Smooth muscle cell (in vitro differentiated cells): ENCODE results near the gene RAB10. TPM values are rescaled to one million over a fixed set of nuclear protein-coding genes. Genes with fewer than 3 reads are reported as not detected.
A peak's percentile ranks its signal among the peaks of the same experiment; 100 is the strongest.
"Not testable (repeated sequence)": the region's sequence is repeated elsewhere in the genome, so short reads cannot be mapped to it uniquely, and the experiment has no call there.

Source experiments
- DNase-seq: peaks from one replicate; lab custom pipeline; 2025; ENCODE audit not compliant: unreplicated experiment; lab: John Stamatoyannopoulos, UW
- H2AFZ ChIP-seq: fragments of 200-600 bp; sonication (generic); 2 replicates; pipeline ENCODE4 v1.6.0; 2016; ENCODE audit warnings: antibody characterized with exemption, low read depth, mild to moderate bottlenecking
- H3F3A ChIP-seq: fragments of 200-600 bp; sonication (generic); 2 replicates; pipeline ENCODE4 v1.6.0; 2017; ENCODE audit warnings: antibody characterized with exemption, low read depth
- H3K27ac ChIP-seq: fragments of 200-600 bp; sonication (generic); 2 replicates; pipeline ENCODE4 v1.5.1; 2016; ENCODE audit warnings: low read depth, mild to moderate bottlenecking
- H3K27me3 ChIP-seq: fragments of 200-600 bp; sonication (generic); 2 replicates; pipeline ENCODE4 v1.6.1; 2016; ENCODE audit warnings: low read depth, mild to moderate bottlenecking
- H3K36me3 ChIP-seq: fragments of 200-600 bp; sonication (generic); 2 replicates; pipeline ENCODE4 v1.5.1; 2016; ENCODE audit warnings: low read depth
- H3K4me1 ChIP-seq: fragments of 200-600 bp; sonication (generic); 2 replicates; pipeline ENCODE4 v1.5.1; 2016; ENCODE audit warnings: low read depth
- H3K4me2 ChIP-seq: fragments of 200-600 bp; sonication (generic); 2 replicates; pipeline ENCODE4 v1.6.0; 2016; ENCODE audit warnings: mild to moderate bottlenecking
- H3K4me3 ChIP-seq: fragments of 200-600 bp; sonication (generic); 2 replicates; pipeline ENCODE4 v1.5.1; 2016; ENCODE audit warnings: mild to moderate bottlenecking
- H3K79me2 ChIP-seq: fragments of 200-600 bp; sonication (generic); 2 replicates; pipeline ENCODE4 v1.6.0; 2016; ENCODE audit warnings: low read depth, mild to moderate bottlenecking
- H3K9ac ChIP-seq: fragments of 200-600 bp; sonication (generic); 2 replicates; pipeline ENCODE4 v1.6.0; 2016; ENCODE audit warnings: low read depth
- H3K9me3 ChIP-seq: fragments of 200-600 bp; sonication (generic); replicated peaks from 2 replicates; pipeline ENCODE4 v1.5.1; 2016; ENCODE audit warnings: low read depth
- H4K20me1 ChIP-seq: fragments of 200-600 bp; sonication (generic); 2 replicates; pipeline ENCODE4 v1.6.0; 2016; ENCODE audit warnings: low read depth
- WGBS: methylation state at CpG from one replicate; pipeline ENCODE4 v1.1.7; 2016; ENCODE audit warnings: low lambda C conversion rate; 5-methylcytosine and 5-hydroxymethylcytosine counted together
- polyA plus RNA-seq: library from polyadenylated mRNA; unstranded; fragments of >200 nt; fragmentation: Nextera tagmentation; extraction: Ambion mirVana; gene quantifications from 2 replicates; pipeline ENCODE4 v1.2.1, GENCODE V29; 2016
- total RNA-seq: library from RNA; depleted of rRNA; stranded (reverse); fragments of >200 nt; gene quantifications from 2 replicates; pipeline ENCODE4 v1.2.3, GENCODE V29; 2014
- TF ChIP-seq, protein P1 (sequence below): fragments of 200-600 bp; sonication (generic); IDR thresholded peaks from 2 replicates; pipeline ENCODE4 v1.5.1; 2017; ENCODE audit warnings: borderline replicate concordance, mild to moderate bottlenecking, antibody characterized with exemption; ENCODE audit not compliant: insufficient read depth, poor library complexity, severe bottlenecking

RAB10 gene
- total and polyA plus RNA-seq, 2 experiments from 2014 or later: 101 to 149 TPM

DNA sequence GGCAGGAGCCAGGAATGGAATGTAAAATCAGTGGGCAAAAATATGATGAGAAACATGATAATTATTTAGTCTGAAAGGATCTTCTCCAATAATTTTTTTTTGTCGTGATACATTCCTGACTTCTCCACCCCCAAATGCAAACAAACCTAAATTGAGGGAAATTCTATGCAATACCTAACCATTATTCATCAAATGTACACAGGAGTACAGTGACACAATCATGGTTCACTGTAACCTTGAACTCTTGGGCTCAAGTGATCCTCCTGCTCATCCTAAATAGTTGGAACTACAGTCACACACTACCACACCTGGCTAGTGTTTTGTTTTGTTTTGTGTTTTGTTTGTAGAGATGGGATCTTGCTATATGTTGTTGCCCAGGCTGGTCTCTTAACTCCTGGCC is 46.5 kb downstream of the RAB10 start:
- Histone ChIP-seq H3F3A (no peaks in the 10 kb centered on the region), H3K36me3 (peaks cover 8% of the 10 kb centered on the region), H3K4me3 (no peak overlapping the region), H3K27ac (no peak overlapping the region), H4K20me1 (peaks cover 79% of the 10 kb centered on the region), H3K9me3 (peaks cover 10% of the 10 kb centered on the region), H3K4me2 (no peak overlapping the region), H3K9ac (no peak overlapping the region), H3K4me1 (peaks cover 9% of the 10 kb centered on the region), H3K27me3 (no peaks in the 10 kb centered on the region), H2AFZ (no peak overlapping the region), H3K79me2 (peaks cover 99% of the 10 kb centered on the region)
- WGBS: 92% methylated on average over 1 of the region's 1 CpG
- DNase-seq: no peak
- TF ChIP-seq, protein P1, sequence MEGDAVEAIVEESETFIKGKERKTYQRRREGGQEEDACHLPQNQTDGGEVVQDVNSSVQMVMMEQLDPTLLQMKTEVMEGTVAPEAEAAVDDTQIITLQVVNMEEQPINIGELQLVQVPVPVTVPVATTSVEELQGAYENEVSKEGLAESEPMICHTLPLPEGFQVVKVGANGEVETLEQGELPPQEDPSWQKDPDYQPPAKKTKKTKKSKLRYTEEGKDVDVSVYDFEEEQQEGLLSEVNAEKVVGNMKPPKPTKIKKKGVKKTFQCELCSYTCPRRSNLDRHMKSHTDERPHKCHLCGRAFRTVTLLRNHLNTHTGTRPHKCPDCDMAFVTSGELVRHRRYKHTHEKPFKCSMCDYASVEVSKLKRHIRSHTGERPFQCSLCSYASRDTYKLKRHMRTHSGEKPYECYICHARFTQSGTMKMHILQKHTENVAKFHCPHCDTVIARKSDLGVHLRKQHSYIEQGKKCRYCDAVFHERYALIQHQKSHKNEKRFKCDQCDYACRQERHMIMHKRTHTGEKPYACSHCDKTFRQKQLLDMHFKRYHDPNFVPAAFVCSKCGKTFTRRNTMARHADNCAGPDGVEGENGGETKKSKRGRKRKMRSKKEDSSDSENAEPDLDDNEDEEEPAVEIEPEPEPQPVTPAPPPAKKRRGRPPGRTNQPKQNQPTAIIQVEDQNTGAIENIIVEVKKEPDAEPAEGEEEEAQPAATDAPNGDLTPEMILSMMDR: no peak

DNA sequence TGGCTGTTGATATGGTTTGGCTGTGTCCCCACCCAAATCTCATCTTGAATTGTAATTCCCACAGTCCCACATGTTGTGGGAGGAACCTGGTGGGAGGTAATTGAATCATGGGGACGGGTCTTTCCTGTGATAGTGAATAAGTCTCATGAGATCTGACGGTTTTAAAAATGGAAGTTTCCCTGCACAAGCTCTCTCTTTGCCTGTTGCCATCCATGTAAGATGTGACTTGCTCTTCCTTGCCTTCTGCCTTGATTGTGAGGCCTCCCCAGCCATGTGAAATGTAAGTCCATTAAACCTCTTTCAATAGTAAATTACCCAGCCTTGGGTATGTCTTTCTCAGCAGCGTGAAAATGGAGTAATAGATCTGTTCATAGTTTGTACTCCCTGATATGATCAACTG is 47.0 kb downstream of the RAB10 start:
- H2AFZ ChIP-seq, H3F3A ChIP-seq, H3K4me3 ChIP-seq, H3K9me3 ChIP-seq, H3K4me1 ChIP-seq, H3K36me3 ChIP-seq, DNase-seq, H3K9ac ChIP-seq, H3K27ac ChIP-seq, H3K27me3 ChIP-seq, H3K4me2 ChIP-seq: not testable (repeated sequence)
- peaks cover 79% of the 10 kb centered on the region for H4K20me1 ChIP-seq
- peaks cover 99% of the 10 kb centered on the region for H3K79me2 ChIP-seq
- 99% methylated on average over 3 of the region's 3 CpGs for WGBS

DNA sequence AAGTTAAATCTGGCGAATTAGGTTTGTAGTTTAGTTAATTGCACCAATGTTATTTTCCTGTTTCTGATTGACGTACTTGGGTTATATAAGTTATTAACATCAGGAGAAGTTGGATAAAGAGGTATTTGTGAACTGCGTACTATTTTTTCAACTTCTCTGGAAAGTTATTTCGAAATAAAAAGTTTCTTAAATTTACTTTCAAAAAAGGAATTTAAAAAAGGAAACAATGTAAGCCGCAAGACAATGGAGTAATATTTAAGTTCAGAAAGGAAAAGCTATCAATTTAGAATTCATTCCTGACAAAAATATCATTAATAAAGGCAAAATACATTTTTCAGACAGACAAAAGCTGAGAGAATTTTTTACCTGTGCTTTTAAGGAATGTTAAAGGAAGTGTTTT is 47.7 kb downstream of the RAB10 start:
- TF ChIP-seq, protein P1: no peak
- H3K4me2 ChIP-seq: no peak overlapping the region
- no peaks in the 10 kb centered on the region for H3K27me3 ChIP-seq
- H3K4me3 ChIP-seq: no peak overlapping the region
- no peak overlapping the region for H3K9ac ChIP-seq
- peaks cover 9% of the 10 kb centered on the region for H3K4me1 ChIP-seq
- H4K20me1 ChIP-seq: peaks cover 79% of the 10 kb centered on the region
- H2AFZ ChIP-seq: no peak overlapping the region
- H3K36me3 ChIP-seq: peaks cover 8% of the 10 kb centered on the region
- DNase-seq: no peak
- WGBS: 99% methylated on average over 5 of the region's 5 CpGs
- peaks cover 99% of the 10 kb centered on the region for H3K79me2 ChIP-seq
- H3K9me3 ChIP-seq: peaks cover 10% of the 10 kb centered on the region
- no peak overlapping the region for H3K27ac ChIP-seq
- no peaks in the 10 kb centered on the region for H3F3A ChIP-seq

DNA sequence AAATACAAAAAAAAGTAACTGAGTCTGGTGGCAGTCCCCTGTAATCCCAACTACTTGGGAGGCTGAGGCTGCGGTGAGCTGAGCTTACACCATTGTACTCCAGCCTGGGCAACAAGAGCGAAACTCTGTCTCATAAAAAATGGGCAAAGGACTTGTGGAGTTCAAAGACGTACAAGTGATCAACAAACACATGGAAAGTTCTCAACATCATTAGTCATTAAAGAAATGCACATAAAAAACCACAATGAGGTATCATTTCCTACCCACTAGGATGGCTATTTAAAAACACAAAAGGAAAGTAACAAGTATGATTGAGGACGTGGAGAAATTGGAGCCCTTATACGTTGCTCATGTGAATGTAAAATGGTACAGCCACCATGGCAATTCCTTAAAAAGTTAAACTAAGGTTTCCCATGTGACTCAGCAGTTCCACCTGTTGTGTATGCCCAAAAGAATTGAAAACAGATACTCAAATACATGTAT is 52.3 kb downstream of the RAB10 start:
- peaks cover 3% of the 10 kb centered on the region for H3K4me1 ChIP-seq
- H3K9ac ChIP-seq: no peak overlapping the region
- peaks cover 98% of the 10 kb centered on the region for H3K79me2 ChIP-seq
- no peaks in the 10 kb centered on the region for H3K27me3 ChIP-seq
- no peak for DNase-seq
- peak overlapping the region; percentile 8 for H3K27ac ChIP-seq
- H3K36me3 ChIP-seq: peaks cover 8% of the 10 kb centered on the region
- peaks cover 10% of the 10 kb centered on the region for H3K9me3 ChIP-seq
- no peak overlapping the region for H3K4me2 ChIP-seq
- peaks cover 84% of the 10 kb centered on the region for H4K20me1 ChIP-seq
- WGBS: 66% methylated on average over 5 of the region's 5 CpGs
- no peak overlapping the region for H2AFZ ChIP-seq
- TF ChIP-seq, protein P1: no peak
- H3K4me3 ChIP-seq: no peak overlapping the region
- no peaks in the 10 kb centered on the region for H3F3A ChIP-seq
